RWPE1 (cell line): ENCODE data around the gene EMX1.

Experiments
- CTCF ChIA-PET: fragments of 350-600 bp; sonication (Branson Sonifier 250); formaldehyde crosslinking; extraction: SDS; loops from one replicate; lab custom pipeline; 2021; lab: Yijun Ruan, JAX
- POLR2A ChIA-PET: fragments of 400-600 bp; formaldehyde crosslinking; extraction: SDS; loops from one replicate; lab custom pipeline; 2020; ENCODE audit warnings: antibody characterized with exemption; ENCODE audit not compliant: low non-redundant PET; lab: Yijun Ruan, JAX
- DNase-seq: peaks from one replicate; pipeline ENCODE4 v3.0.0; 2012; ENCODE audit warnings: low spot score
- H3K27ac ChIP-seq: fragments of 450-650 bp; 2 replicates; pipeline ENCODE4 v1.5.1; 2017
- CTCF ChIP-seq: fragments of 450-650 bp; conservative IDR thresholded peaks from 2 replicates; pipeline ENCODE4 v1.5.1; 2017; ENCODE audit warnings: low read depth, mild to moderate bottlenecking

The EMX1 gene

GRCh38 chr2:72944804-72945449, 27.6 kb downstream of the EMX1 start:
- POLR2A ChIA-PET, result no interaction called here
- no peak for TF ChIP-seq CTCF
- no peak for DNase-seq
- CTCF ChIA-PET, result interaction anchor here (0.6 kb wide), 1 partner anchor 872 kb away, joined by 3 read pairs; no protein-coding TSS in a partner anchor
- H3K27ac ChIP-seq, result no peak overlapping the region

- TF ChIP-seq CTCF, result no peak
- ChIA-PET CTCF (no interaction called here), POLR2A (no interaction called here)
- H3K27ac ChIP-seq, result no peak overlapping the region
- DNase-seq, result no peak
These were observed 28.2 kb downstream of the EMX1 start for GRCh38 chr2:72945450-72946019.

- TF ChIP-seq CTCF, result no peak
- CTCF ChIA-PET, result no interaction called here
These were observed 29.1 kb downstream of the EMX1 start for GRCh38 chr2:72946466-72946865.

GRCh38 chr2:72947952-72948830, 30.9 kb downstream of the EMX1 start:
- POLR2A ChIA-PET, result no interaction called here
- no peak for TF ChIP-seq CTCF
- DNase-seq, result no peak
- CTCF ChIA-PET, result interaction anchor here (0.6 to 1.3 kb wide), 3 partner anchors 8 to 229 kb away, joined by 3 read pairs; no protein-coding TSS in a partner anchor
- no peak overlapping the region for H3K27ac ChIP-seq

More at GRCh38 chr2:72946466-72946865, 29.1 kb downstream of the EMX1 start:
- DNase-seq, result no peak
- H3K27ac ChIP-seq, result no peak overlapping the region
- POLR2A ChIA-PET, result no interaction called here

GRCh38 chr2:72949045-72949444, 31.7 kb downstream of the EMX1 start:
- ChIA-PET POLR2A (no interaction called here), CTCF (interaction anchor here (0.6 to 1.3 kb wide), 3 partner anchors 25 to 228 kb away, joined by 3 read pairs; no protein-coding TSS in a partner anchor)
- DNase-seq, result peak; percentile 22
- no peak overlapping the region for H3K27ac ChIP-seq
- TF ChIP-seq CTCF, result no peak

- ChIA-PET POLR2A (no interaction called here), CTCF (interaction anchor here (0.6 to 1.3 kb wide), 4 partner anchors 24 to 417 kb away, joined by 3 read pairs; no protein-coding TSS in a partner anchor)
- H3K27ac ChIP-seq, result no peak overlapping the region
- DNase-seq, result no peak
- TF ChIP-seq CTCF, result no peak
These were observed 32.3 kb downstream of the EMX1 start for GRCh38 chr2:72949642-72950041.
